ENCODE results near the gene ZNF683.
A peak's percentile ranks its signal among the peaks of the same experiment; 100 is the strongest.

ZNF683 gene

GRCh38 chr1:26408604-26409003 is 36.1 kb upstream of the ZNF683 start (continued):
- no peak for TF ChIP-seq ZNF692 (tag by site-specific recombination; IDR thresholded peaks at IDR 0.05)
- no peak for TF ChIP-seq ZNF513 (tag by site-specific recombination; IDR thresholded peaks at IDR 0.05)
- TF ChIP-seq ZBTB21 (tag by site-specific recombination; IDR thresholded peaks at IDR 0.05): no peak
- no peak for TF ChIP-seq BCL6B (tag by site-specific recombination; IDR thresholded peaks at IDR 0.05)
- peak; percentile 98 for TF ChIP-seq PBX3 (CRISPR knock-in tag; IDR thresholded peaks at IDR 0.05)
- TF ChIP-seq ZNF274 (IDR thresholded peaks at IDR 0.05; ENCODE audit: low read length): no peak
- no peak for TF ChIP-seq ZNF274 (tag by site-specific recombination; IDR thresholded peaks at IDR 0.05; ENCODE audit: borderline replicate concordance)
- no peak for TF ChIP-seq ZFP69B (tag by site-specific recombination; IDR thresholded peaks at IDR 0.05)
- TF ChIP-seq ZNF280C (tag by site-specific recombination; IDR thresholded peaks at IDR 0.05): no peak
- 0 out of 2 replicates have a peak, but pooled peaks have one; percentile 48 for TF ChIP-seq ZSCAN30 (tag by site-specific recombination; IDR thresholded peaks at IDR 0.05)
- no peak for TF ChIP-seq SCRT2 (tag by site-specific recombination; IDR thresholded peaks at IDR 0.05)
- no peak for TF ChIP-seq ZNF221 (tag by site-specific recombination; IDR thresholded peaks at IDR 0.05; ENCODE audit: borderline replicate concordance)
- peak; percentile 97 for TF ChIP-seq HOXD13 (CRISPR knock-in tag; IDR thresholded peaks at IDR 0.05; ENCODE audit: borderline replicate concordance)
- no peak for TF ChIP-seq ZNF518A (tag by site-specific recombination; conservative IDR thresholded peaks at IDR 0.05; ENCODE audit: low read depth)
- TF ChIP-seq HOXA7 (CRISPR knock-in tag; IDR thresholded peaks at IDR 0.05; ENCODE audit: borderline replicate concordance): peak; percentile 95
- TF ChIP-seq ZNF114 (tag by site-specific recombination; IDR thresholded peaks at IDR 0.05): no peak
- TF ChIP-seq ZNF660 (tag by site-specific recombination; IDR thresholded peaks at IDR 0.05): 0 out of 2 replicates have a peak, but pooled peaks have one; percentile 23
- TF ChIP-seq ZNF544 (tag by site-specific recombination; IDR thresholded peaks at IDR 0.05): no peak
- TF ChIP-seq KLF8 (tag by site-specific recombination; IDR thresholded peaks at IDR 0.05): 0 out of 2 replicates have a peak, but pooled peaks have one; percentile 15
- TF ChIP-seq MEIS1 (CRISPR knock-in tag; IDR thresholded peaks at IDR 0.05; ENCODE audit: borderline replicate concordance): peak; percentile 94
- no peak for TF ChIP-seq ZNF488 (tag by site-specific recombination; IDR thresholded peaks at IDR 0.05)
- TF ChIP-seq HOXC10 (CRISPR knock-in tag; IDR thresholded peaks at IDR 0.05): peak; percentile 98
- TF ChIP-seq ZBTB26 (tag by site-specific recombination; optimal IDR thresholded peaks at IDR 0.05): peak; percentile 39
- no peak for TF ChIP-seq ZNF623 (tag by site-specific recombination; IDR thresholded peaks at IDR 0.05)
- TF ChIP-seq ZNF830 (tag by site-specific recombination; IDR thresholded peaks at IDR 0.05; ENCODE audit: low read depth): no peak
